GM23338 (cell line): ENCODE measurements around the gene PLXNC1. TPM values are rescaled to one million over a fixed set of nuclear protein-coding genes. Genes with fewer than 3 reads are reported as not detected.

Experiments used
- ATAC-seq: fragments of 200-7000 bp; cut with Tn5 transposase; 3 replicates; pipeline ENCODE4 v1.9.1; 2020
- DNase-seq: peaks from one replicate; pipeline ENCODE4 v3.0.0-alpha.2; 2015; ENCODE audit warnings: low spot score
- H2AFZ ChIP-seq: fragments of 200-600 bp; sonication (generic); 2 replicates; pipeline ENCODE4 v1.8.0; 2016; ENCODE audit warnings: antibody characterized with exemption, mild to moderate bottlenecking, moderate library complexity
- H3F3A ChIP-seq: fragments of 200-600 bp; sonication (generic); replicated peaks from 2 replicates; pipeline ENCODE4 v1.8.0; 2017; ENCODE audit warnings: antibody characterized with exemption, mixed run types, low read depth
- H3K27ac ChIP-seq: fragments of 200-600 bp; sonication (generic); 2 replicates; pipeline ENCODE4 v1.6.1; 2016; ENCODE audit warnings: low read depth
- H3K27me3 ChIP-seq: fragments of 200-600 bp; sonication (generic); 2 replicates; pipeline ENCODE4 v1.8.0; 2016; ENCODE audit warnings: mild to moderate bottlenecking, mixed run types, moderate library complexity; ENCODE audit not compliant: insufficient read depth
- H3K36me3 ChIP-seq: fragments of 200-600 bp; sonication (generic); 2 replicates; pipeline ENCODE4 v1.8.0; 2016; ENCODE audit warnings: mild to moderate bottlenecking; ENCODE audit not compliant: insufficient read depth
- H3K4me1 ChIP-seq: fragments of 200-600 bp; sonication (generic); 2 replicates; pipeline ENCODE4 v1.8.0; 2016; ENCODE audit warnings: mild to moderate bottlenecking, moderate library complexity; ENCODE audit not compliant: insufficient read depth
- H3K4me2 ChIP-seq: fragments of 200-600 bp; sonication (generic); 2 replicates; pipeline ENCODE4 v1.7.1; 2017; ENCODE audit warnings: mixed run types
- H3K4me3 ChIP-seq: fragments of 200-600 bp; sonication (generic); 2 replicates; pipeline ENCODE4 v1.6.1; 2016; ENCODE audit warnings: mixed run types
- H3K79me2 ChIP-seq: fragments of 200-600 bp; sonication (generic); replicated peaks from 2 replicates; pipeline ENCODE4 v1.8.0; 2017; ENCODE audit warnings: mild to moderate bottlenecking; ENCODE audit not compliant: insufficient read depth
- H3K9me2 ChIP-seq: fragments of 200-600 bp; sonication (generic); 2 replicates; pipeline ENCODE4 v1.8.0; 2017; ENCODE audit not compliant: insufficient read depth
- H4K20me1 ChIP-seq: fragments of 200-600 bp; sonication (generic); replicated peaks from 2 replicates; pipeline ENCODE4 v1.8.0; 2017; ENCODE audit warnings: mild to moderate bottlenecking; ENCODE audit not compliant: insufficient read depth
- H3K27ac Mint-ChIP-seq: 2 replicates; pipeline ENCODE4 v1.8.0; 2020; ENCODE audit warnings: inconsistent platforms, mild to moderate bottlenecking, moderate library complexity, mixed read lengths
- H3K27me3 Mint-ChIP-seq: 3 replicates; pipeline ENCODE4 v1.8.0; 2022; ENCODE audit warnings: low read depth, mild to moderate bottlenecking, moderate library complexity, mixed read lengths, inconsistent platforms; ENCODE audit not compliant: insufficient read depth, poor library complexity
- H3K36me3 Mint-ChIP-seq: 3 replicates; pipeline ENCODE4 v1.8.0; 2021; ENCODE audit warnings: low read depth, mild to moderate bottlenecking, inconsistent platforms, moderate library complexity, mixed read lengths
- H3K4me1 Mint-ChIP-seq: 3 replicates; pipeline ENCODE4 v1.8.0; 2020; ENCODE audit warnings: mild to moderate bottlenecking, inconsistent platforms, mixed read lengths
- H3K4me3 Mint-ChIP-seq: 3 replicates; pipeline ENCODE4 v1.8.0; 2021; ENCODE audit warnings: moderate library complexity, mild to moderate bottlenecking, inconsistent platforms, mixed read lengths
- H3K9me3 Mint-ChIP-seq: 3 replicates; pipeline ENCODE4 v1.8.0; 2020; ENCODE audit warnings: moderate library complexity, mild to moderate bottlenecking, inconsistent platforms, mixed read lengths
- CREB1 ChIP-seq: fragments of 250-450 bp; sonication (Bioruptor Pico); IDR thresholded peaks from 2 replicates; pipeline ENCODE4 v1.5.0; 2020; ENCODE audit warnings: low read depth, mild to moderate bottlenecking, moderate library complexity
- JUNB ChIP-seq: IDR thresholded peaks from one replicate; pipeline ENCODE4 v1.6.1; 2016; ENCODE audit warnings: antibody characterized with exemption; ENCODE audit not compliant: unreplicated experiment
- NANOG ChIP-seq: IDR thresholded peaks from 2 replicates; pipeline ENCODE4 v1.6.1; 2016; ENCODE audit warnings: antibody characterized with exemption, borderline replicate concordance
- POLR2AphosphoS5 ChIP-seq: IDR thresholded peaks from 2 replicates; pipeline ENCODE4 v1.6.1; 2016; ENCODE audit warnings: antibody characterized with exemption, low read depth
- STAT1 ChIP-seq: IDR thresholded peaks from one replicate; pipeline ENCODE4 v1.6.1; 2016; ENCODE audit warnings: antibody characterized with exemption; ENCODE audit not compliant: unreplicated experiment
- ZNF114 ChIP-seq: fragments of 250-450 bp; sonication (Bioruptor Pico); IDR thresholded peaks from 2 replicates; pipeline ENCODE4 v1.5.0; 2020; ENCODE audit warnings: mild to moderate bottlenecking, moderate library complexity
- ZNF331 ChIP-seq: fragments of 250-450 bp; sonication (Bioruptor Pico); IDR thresholded peaks from 2 replicates; pipeline ENCODE4 v1.5.0; 2020; ENCODE audit warnings: low read depth, mild to moderate bottlenecking, moderate library complexity
- polyA plus RNA-seq: library from polyadenylated mRNA; unstranded; fragments of >200 nt; fragmentation: Nextera tagmentation; extraction: Ambion mirVana; gene quantifications from 2 replicates; pipeline ENCODE4 v1.2.1, GENCODE V29; 2016
- total RNA-seq: library from RNA; depleted of rRNA; stranded (reverse); fragments of >200 nt; shearing (Covaris generic); gene quantifications from 2 replicates; pipeline ENCODE4 v1.2.3, GENCODE V29; 2014
- TF ChIP-seq, protein P1 (sequence below), 2 experiments: fragments of 200-600 bp in 1 of 2; sonication (generic) in 1 of 2; conservative IDR thresholded peaks; 2 replicates each; pipeline versions ENCODE4 v1.5.1 to v1.6.1; 2016 to 2017; ENCODE audit warnings: antibody characterized with exemption in 2 of 2, low read depth in 2 of 2, mild to moderate bottlenecking in 2 of 2, moderate library complexity in 1 of 2
- TF ChIP-seq, protein P2 (sequence below): IDR thresholded peaks from one replicate; pipeline ENCODE4 v1.6.1; 2018; ENCODE audit warnings: antibody characterized with exemption; ENCODE audit not compliant: unreplicated experiment
- TF ChIP-seq, protein P3 (sequence below): fragments of 250-450 bp; sonication (Bioruptor Pico); IDR thresholded peaks from 2 replicates; pipeline ENCODE4 v1.5.0; 2020; ENCODE audit warnings: mild to moderate bottlenecking, moderate library complexity

The PLXNC1 gene
- total and polyA plus RNA-seq, 2 experiments from 2014 or later = 1.9 to 6.5 TPM

DNA sequence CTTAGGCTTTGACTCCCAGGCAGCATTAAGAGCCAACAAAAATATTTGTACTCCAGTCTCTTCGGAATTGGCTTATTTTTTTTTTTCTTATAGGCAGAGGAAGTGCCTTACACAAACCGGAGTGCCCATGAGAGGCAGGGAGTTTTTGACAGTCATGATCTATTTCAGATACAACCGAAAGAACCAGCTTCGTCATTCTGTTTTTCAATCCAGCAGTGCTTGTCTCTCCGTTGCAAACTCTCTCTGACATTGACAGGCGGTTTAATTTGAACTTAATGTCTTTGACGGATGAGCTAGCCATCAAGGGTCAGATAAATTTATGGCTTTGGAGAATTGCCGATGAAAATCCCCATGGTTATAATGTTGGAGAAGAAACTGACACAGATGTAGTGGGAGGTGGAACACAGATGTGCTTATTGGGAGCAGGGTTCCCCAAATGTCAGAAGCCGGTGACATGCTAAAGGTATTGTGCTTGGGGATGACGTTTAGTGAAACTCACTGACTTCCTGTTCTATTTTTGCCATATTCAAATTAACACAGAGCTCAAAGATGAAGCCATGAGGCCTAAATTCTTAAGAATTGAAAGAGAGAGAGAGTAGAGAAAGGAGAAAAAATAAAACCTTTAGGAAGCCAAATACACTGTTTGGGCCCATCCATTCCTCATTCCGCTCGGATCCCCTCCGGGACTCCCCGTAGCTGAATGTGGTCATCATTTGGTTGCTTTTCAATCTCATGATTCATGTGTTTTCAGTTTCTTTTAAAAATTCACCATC, 59.7 kb downstream of the PLXNC1 start:
- H3K36me3 Mint-ChIP-seq = peaks cover 3% of the 10 kb centered on the region; the same call in 1 of the 3 replicates
- Histone ChIP-seq H3K27me3 (no peaks in the 10 kb centered on the region), H3F3A (no peaks in the 10 kb centered on the region), H2AFZ (no peak overlapping the region; the same call in 1 of the 2 replicates), H3K27ac (no peak overlapping the region), H3K4me2 (no peak overlapping the region), H3K36me3 (no peaks in the 10 kb centered on the region), H3K4me3 (no peak overlapping the region), H3K79me2 (no peaks in the 10 kb centered on the region), H3K4me1 (peaks cover 27% of the 10 kb centered on the region), H3K9me2 (no peaks in the 10 kb centered on the region), H4K20me1 (no peaks in the 10 kb centered on the region)
- DNase-seq = no peak
- TF ChIP-seq CREB1 (CRISPR knock-in tag) = no peak
- TF ChIP-seq NANOG = no peak
- TF ChIP-seq POLR2AphosphoS5 = no peak
- no peak for TF ChIP-seq ZNF331 (CRISPR knock-in tag)
- no peak for TF ChIP-seq STAT1
- TF ChIP-seq, protein P1, sequence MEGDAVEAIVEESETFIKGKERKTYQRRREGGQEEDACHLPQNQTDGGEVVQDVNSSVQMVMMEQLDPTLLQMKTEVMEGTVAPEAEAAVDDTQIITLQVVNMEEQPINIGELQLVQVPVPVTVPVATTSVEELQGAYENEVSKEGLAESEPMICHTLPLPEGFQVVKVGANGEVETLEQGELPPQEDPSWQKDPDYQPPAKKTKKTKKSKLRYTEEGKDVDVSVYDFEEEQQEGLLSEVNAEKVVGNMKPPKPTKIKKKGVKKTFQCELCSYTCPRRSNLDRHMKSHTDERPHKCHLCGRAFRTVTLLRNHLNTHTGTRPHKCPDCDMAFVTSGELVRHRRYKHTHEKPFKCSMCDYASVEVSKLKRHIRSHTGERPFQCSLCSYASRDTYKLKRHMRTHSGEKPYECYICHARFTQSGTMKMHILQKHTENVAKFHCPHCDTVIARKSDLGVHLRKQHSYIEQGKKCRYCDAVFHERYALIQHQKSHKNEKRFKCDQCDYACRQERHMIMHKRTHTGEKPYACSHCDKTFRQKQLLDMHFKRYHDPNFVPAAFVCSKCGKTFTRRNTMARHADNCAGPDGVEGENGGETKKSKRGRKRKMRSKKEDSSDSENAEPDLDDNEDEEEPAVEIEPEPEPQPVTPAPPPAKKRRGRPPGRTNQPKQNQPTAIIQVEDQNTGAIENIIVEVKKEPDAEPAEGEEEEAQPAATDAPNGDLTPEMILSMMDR (conservative IDR thresholded peaks at IDR 0.05; ENCODE audit: low read depth in 2 of 2) = no peak
- TF ChIP-seq, protein P2, sequence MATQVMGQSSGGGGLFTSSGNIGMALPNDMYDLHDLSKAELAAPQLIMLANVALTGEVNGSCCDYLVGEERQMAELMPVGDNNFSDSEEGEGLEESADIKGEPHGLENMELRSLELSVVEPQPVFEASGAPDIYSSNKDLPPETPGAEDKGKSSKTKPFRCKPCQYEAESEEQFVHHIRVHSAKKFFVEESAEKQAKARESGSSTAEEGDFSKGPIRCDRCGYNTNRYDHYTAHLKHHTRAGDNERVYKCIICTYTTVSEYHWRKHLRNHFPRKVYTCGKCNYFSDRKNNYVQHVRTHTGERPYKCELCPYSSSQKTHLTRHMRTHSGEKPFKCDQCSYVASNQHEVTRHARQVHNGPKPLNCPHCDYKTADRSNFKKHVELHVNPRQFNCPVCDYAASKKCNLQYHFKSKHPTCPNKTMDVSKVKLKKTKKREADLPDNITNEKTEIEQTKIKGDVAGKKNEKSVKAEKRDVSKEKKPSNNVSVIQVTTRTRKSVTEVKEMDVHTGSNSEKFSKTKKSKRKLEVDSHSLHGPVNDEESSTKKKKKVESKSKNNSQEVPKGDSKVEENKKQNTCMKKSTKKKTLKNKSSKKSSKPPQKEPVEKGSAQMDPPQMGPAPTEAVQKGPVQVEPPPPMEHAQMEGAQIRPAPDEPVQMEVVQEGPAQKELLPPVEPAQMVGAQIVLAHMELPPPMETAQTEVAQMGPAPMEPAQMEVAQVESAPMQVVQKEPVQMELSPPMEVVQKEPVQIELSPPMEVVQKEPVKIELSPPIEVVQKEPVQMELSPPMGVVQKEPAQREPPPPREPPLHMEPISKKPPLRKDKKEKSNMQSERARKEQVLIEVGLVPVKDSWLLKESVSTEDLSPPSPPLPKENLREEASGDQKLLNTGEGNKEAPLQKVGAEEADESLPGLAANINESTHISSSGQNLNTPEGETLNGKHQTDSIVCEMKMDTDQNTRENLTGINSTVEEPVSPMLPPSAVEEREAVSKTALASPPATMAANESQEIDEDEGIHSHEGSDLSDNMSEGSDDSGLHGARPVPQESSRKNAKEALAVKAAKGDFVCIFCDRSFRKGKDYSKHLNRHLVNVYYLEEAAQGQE = no peak
- no peak for TF ChIP-seq ZNF114 (CRISPR knock-in tag)
- H3K4me3 Mint-ChIP-seq = no peak overlapping the region
- no peak overlapping the region for H3K27ac Mint-ChIP-seq
- peaks cover 20% of the 10 kb centered on the region for H3K4me1 Mint-ChIP-seq
- H3K9me3 Mint-ChIP-seq = peaks cover 5% of the 10 kb centered on the region; the same call in 1 of the 3 replicates
- ATAC-seq = no peak
- H3K27me3 Mint-ChIP-seq = peaks cover 3% of the 10 kb centered on the region

DNA sequence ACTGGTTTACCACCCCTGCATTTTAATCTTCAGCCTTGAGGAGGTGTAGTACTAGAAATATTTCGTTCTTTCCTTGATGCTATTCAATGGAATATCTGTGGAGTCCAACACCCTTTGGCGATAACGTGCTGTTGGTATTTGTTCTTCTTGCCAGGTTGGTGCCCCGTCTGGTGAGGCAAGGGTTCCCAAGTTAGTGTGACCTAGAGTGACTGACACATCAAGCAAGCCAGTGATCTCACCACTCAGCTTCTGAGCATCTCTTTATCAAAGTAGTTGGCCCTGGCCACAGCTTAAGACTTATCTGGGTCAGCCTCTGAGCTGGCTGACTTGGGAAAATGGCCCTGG, 60.2 kb downstream of the PLXNC1 start:
- Histone ChIP-seq H3F3A (no peaks in the 10 kb centered on the region), H3K4me2 (no peak overlapping the region), H3K79me2 (no peaks in the 10 kb centered on the region), H3K27me3 (no peaks in the 10 kb centered on the region), H2AFZ (no peak overlapping the region; the same call in 1 of the 2 replicates), H3K4me1 (peaks cover 25% of the 10 kb centered on the region), H3K4me3 (no peak overlapping the region), H3K36me3 (no peaks in the 10 kb centered on the region), H3K9me2 (no peaks in the 10 kb centered on the region), H4K20me1 (no peaks in the 10 kb centered on the region), H3K27ac (no peak overlapping the region)
- no peak overlapping the region for H3K27ac Mint-ChIP-seq
- peaks cover 5% of the 10 kb centered on the region; the same call in 1 of the 3 replicates for H3K9me3 Mint-ChIP-seq
- no peak for DNase-seq
- H3K4me3 Mint-ChIP-seq = no peak overlapping the region
- ATAC-seq = no peak
- H3K4me1 Mint-ChIP-seq = peaks cover 20% of the 10 kb centered on the region
- peaks cover 3% of the 10 kb centered on the region for H3K27me3 Mint-ChIP-seq
- H3K36me3 Mint-ChIP-seq = peaks cover 3% of the 10 kb centered on the region; the same call in 1 of the 3 replicates
- TF ChIP-seq JUNB = no peak
- TF ChIP-seq, protein P3, sequence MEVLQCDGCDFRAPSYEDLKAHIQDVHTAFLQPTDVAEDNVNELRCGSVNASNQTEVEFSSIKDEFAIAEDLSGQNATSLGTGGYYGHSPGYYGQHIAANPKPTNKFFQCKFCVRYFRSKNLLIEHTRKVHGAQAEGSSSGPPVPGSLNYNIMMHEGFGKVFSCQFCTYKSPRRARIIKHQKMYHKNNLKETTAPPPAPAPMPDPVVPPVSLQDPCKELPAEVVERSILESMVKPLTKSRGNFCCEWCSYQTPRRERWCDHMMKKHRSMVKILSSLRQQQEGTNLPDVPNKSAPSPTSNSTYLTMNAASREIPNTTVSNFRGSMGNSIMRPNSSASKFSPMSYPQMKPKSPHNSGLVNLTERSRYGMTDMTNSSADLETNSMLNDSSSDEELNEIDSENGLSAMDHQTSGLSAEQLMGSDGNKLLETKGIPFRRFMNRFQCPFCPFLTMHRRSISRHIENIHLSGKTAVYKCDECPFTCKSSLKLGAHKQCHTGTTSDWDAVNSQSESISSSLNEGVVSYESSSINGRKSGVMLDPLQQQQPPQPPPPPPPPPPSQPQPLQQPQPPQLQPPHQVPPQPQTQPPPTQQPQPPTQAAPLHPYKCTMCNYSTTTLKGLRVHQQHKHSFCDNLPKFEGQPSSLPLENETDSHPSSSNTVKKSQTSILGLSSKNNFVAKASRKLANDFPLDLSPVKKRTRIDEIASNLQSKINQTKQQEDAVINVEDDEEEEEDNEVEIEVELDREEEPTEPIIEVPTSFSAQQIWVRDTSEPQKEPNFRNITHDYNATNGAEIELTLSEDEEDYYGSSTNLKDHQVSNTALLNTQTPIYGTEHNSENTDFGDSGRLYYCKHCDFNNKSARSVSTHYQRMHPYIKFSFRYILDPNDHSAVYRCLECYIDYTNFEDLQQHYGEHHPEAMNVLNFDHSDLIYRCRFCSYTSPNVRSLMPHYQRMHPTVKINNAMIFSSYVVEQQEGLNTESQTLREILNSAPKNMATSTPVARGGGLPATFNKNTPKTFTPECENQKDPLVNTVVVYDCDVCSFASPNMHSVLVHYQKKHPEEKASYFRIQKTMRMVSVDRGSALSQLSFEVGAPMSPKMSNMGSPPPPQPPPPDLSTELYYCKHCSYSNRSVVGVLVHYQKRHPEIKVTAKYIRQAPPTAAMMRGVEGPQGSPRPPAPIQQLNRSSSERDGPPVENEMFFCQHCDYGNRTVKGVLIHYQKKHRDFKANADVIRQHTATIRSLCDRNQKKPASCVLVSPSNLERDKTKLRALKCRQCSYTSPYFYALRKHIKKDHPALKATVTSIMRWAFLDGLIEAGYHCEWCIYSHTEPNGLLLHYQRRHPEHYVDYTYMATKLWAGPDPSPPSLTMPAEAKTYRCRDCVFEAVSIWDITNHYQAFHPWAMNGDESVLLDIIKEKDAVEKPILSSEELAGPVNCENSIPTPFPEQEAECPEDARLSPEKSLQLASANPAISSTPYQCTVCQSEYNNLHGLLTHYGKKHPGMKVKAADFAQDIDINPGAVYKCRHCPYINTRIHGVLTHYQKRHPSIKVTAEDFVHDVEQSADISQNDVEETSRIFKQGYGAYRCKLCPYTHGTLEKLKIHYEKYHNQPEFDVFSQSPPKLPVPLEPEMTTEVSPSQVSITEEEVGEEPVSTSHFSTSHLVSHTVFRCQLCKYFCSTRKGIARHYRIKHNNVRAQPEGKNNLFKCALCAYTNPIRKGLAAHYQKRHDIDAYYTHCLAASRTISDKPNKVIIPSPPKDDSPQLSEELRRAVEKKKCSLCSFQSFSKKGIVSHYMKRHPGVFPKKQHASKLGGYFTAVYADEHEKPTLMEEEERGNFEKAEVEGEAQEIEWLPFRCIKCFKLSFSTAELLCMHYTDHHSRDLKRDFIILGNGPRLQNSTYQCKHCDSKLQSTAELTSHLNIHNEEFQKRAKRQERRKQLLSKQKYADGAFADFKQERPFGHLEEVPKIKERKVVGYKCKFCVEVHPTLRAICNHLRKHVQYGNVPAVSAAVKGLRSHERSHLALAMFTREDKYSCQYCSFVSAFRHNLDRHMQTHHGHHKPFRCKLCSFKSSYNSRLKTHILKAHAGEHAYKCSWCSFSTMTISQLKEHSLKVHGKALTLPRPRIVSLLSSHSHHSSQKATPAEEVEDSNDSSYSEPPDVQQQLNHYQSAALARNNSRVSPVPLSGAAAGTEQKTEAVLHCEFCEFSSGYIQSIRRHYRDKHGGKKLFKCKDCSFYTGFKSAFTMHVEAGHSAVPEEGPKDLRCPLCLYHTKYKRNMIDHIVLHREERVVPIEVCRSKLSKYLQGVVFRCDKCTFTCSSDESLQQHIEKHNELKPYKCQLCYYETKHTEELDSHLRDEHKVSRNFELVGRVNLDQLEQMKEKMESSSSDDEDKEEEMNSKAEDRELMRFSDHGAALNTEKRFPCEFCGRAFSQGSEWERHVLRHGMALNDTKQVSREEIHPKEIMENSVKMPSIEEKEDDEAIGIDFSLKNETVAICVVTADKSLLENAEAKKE (CRISPR knock-in tag) = no peak
- TF ChIP-seq CREB1 (CRISPR knock-in tag) = no peak
- TF ChIP-seq NANOG = no peak
